HPDE6-E6E7 (cell line): ENCODE measurements around the gene SLC35F2.
A peak's percentile ranks its signal among the peaks of the same experiment; 100 is the strongest.
"Not testable (repeated sequence)": the region's sequence is repeated elsewhere in the genome, so short reads cannot be mapped to it uniquely, and the experiment has no call there.

Source experiments
- DNase-seq: peaks from one replicate; pipeline ENCODE4 v3.0.0; 2011; ENCODE audit warnings: missing footprints; ENCODE audit errors: extremely low spot score

SLC35F2 gene

GRCh38 chr11:107789767-107790166, 68.8 kb downstream of the SLC35F2 start:
- no peak for DNase-seq

DNA sequence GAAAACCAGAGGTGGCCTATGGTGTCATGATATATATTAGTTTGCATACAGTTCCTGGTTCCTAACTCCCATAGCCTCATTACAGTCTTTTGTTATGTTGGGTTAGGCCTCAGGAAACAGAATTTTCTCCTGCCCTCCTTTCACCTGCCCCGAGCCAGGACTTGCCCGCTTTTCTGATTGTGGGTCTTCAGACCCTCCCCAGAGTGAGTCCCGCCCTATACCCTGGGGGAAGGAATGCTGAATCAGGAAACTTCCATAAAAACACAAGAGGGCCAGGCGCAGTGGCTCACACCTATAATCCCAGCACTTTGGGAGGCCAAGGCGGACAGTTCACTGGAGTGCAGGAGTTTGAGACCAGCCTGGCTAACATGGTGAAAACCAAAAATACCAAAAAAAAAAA, 70.9 kb downstream of the SLC35F2 start:
- no peak for DNase-seq

- DNase-seq: no peak
Observed at GRCh38 chr11:107785401-107785800, 73.2 kb downstream of the SLC35F2 start.

DNA sequence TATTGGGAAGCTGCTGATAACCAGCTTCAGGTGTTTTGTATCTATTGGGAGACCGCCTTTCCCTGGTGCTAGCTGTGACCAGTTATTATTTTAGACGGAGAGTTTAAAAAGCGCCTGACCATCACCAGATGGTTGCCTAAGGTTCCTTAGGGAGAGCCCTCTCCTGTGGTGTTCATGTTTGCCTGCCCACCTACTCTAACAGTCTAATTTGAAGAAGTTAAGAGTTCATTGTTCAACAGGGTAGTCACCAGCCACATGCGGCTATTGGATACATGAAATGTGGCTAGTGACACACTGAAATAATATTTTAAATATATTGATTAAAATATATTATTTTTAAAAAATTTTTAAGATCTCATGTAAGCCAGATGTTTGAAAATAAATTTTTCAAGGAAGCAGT, 75.5 kb downstream of the SLC35F2 start:
- no peak for DNase-seq

DNA sequence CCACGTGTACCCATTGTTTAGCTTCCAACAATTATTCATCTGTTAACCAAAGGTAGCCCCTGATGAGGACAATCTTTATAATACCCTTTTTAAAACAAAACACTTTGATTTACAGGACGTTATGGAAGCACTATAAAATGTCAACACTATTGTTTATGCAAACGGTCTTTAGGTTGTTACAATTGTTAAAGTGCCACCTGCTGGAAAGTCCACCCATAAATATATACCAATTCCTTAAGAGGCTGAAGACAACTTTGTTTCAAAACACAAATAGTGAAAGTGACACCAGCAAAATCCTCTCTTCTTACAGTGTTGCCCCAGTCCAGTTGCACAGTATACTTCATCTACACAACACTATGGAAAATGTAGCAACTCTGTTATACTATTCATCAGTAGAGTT, 77.8 kb downstream of the SLC35F2 start:
- DNase-seq: no peak

- DNase-seq: no peak
Observed at GRCh38 chr11:107780136-107780535, 78.5 kb downstream of the SLC35F2 start.

- no peak for DNase-seq
Observed at GRCh38 chr11:107778839-107779517, 79.6 kb downstream of the SLC35F2 start.

GRCh38 chr11:107777110-107777509, 81.5 kb downstream of the SLC35F2 start:
- no peak for DNase-seq

GRCh38 chr11:107776062-107776461, 82.5 kb downstream of the SLC35F2 start:
- no peak for DNase-seq

GRCh38 chr11:107770551-107770951, 88.0 kb downstream of the SLC35F2 start:
- no peak for DNase-seq

- DNase-seq: no peak
Observed at GRCh38 chr11:107769189-107769588, 89.4 kb downstream of the SLC35F2 start.

- DNase-seq: not testable (repeated sequence)
Observed at GRCh38 chr11:107758719-107759355, 99.8 kb downstream of the SLC35F2 start.

DNA sequence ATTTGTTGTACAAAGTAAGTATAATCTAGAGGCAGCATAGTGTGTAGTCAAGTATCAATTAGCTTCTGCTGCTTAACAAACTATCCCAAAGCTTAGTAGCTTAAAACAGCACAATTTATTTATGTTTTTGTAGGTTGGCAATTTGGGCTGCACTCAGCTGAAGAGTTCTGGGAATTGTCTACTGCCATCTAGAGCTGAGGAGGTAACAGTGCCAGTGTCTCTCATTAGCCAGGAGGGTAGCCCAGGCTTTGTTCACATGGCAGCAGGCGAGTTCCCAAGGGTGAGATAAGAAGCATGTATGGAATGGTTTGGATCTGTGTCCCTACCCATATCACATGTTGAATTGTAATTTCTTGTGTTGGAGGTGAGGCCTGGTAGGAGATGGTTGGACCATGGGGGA, 100.9 kb downstream of the SLC35F2 start:
- no peak for DNase-seq

- no peak for DNase-seq
Observed at GRCh38 chr11:107756553-107756952, 102.0 kb downstream of the SLC35F2 start.

DNA sequence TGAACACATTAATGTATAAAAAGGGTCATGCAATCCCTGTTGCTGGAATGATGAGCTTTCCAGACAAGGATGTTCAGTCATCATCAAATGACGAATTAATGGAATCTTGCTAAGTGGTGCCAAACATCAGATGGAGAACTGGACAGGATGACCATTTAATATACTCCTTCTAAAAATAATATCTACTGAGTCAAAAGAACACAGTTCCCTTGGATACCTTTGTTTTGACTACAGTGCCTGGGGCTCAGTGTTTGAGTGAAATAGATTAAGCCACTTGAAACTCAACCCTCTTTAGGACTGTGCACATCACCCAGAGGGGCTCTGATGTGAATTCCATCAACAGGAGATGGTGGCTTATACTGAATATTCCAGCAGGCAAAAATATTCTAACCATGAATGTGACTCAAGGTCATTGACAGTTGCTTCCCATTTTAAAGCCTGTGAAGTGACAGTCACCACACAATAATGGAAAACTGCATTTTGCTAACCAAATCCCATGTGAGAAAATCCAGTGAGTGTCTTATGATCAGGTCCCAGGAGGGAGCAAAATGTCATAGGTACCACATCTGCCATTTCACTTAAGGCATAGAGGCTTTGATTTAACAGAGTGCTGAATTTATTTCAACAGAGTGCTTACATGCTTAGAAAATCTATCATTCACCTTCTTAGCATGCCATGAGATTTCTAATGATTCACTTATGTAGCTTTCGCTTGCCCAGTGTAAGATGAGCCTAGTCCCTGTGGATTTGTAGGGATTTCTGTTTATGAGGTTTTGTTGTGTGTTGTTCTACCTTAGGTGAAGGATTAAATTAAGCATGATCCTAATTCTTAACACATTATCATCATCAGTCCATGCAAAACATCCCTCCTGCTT, 105.4 kb downstream of the SLC35F2 start:
- no peak for DNase-seq

DNA sequence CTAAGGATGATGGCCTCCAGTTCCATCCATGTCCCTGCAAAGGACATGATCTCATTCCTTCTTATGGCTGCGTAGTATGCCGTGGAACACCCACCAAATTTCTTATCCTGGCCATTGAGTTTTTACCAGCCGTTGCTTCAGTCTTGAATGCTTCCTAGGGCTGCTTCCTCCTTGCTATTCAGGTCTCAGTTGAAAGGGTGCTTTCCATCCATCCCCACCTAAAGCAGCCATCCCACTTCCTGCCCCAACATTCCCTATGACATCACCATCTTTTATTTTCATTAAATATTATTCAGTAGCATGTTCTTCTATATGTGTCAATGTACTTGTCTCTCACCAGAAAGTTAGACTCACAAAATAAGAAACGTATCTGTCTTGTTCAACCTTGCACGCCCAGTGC, 106.1 kb downstream of the SLC35F2 start:
- no peak for DNase-seq

DNA sequence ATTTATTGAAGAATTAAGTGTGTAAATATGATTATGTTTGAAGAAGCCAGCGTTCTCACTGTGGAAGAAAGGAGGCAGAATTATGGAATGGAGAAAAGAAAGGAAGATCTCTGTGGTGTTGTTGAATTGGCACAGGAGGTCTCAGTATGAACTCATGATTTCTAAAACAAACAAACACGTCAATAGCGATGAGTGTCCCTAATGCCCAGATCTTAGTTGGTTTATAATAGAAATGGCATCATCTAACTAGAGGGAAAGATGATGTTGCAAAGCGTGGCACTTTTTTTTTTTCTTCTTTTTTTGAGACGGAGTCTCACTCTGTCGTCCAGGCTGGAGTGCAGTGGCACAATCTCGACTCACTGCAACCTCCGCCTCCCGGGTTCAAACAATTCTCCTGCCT, 107.5 kb downstream of the SLC35F2 start:
- DNase-seq: no peak

DNA sequence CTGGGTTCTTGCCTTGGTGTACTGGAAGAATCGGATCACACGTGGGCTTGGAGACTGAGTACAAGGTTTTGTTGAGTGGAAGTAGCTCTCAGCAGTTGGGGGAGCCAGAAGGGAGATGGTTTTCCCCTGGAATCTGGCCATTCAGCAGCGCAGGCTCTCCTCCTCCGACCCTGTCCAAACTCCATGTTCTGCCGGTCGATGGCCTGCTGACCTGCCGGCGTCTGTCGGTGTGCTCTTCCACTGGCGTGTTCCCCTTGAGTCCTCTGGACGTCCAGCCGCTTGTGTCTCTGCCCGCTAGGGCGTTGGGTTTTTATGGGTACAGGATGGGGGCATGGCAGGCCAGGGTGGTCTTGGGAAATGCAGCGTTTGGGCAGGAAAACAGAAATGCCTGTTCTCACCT, 108.3 kb downstream of the SLC35F2 start:
- DNase-seq: no peak

DNA sequence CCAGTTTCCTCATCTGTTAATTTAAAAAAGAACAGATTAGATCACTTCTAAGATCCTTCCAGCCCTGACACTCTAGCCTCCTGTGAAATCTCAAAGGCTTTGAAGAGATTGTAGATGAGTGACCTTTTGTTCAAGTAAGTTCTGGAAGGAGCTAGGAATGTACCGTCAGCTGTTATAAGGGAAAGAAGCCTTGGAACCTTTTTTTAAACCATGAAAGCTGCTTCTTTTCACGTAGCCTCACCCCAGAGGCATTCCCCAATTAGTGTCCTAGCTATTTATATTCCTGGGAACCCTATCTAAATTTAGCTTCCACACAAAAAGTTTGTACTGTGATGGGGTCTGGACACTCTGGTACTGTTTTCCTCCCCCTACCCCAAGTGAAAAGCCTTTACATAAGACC, 111.0 kb downstream of the SLC35F2 start:
- DNase-seq: no peak

DNA sequence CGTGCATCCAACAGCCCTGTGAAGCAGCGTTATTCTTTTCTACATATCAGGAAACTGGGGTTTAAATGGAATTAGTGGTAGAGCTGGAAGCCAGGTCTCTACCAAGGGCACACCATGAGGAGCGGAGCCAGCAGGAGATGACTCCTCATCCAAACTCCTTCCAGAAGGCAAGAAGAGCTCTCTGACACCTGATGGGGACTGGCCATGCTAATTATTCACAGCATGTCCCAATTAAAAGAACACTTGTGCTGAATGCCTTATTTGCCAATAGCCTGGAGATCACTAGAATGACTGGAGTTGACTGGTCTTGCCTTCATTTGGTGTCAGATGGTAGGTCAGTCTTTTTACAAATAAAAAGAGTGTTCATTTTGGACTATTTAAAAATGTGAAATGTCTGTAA, 113.9 kb downstream of the SLC35F2 start:
- no peak for DNase-seq

GRCh38 chr11:107743191-107743590, 115.4 kb downstream of the SLC35F2 start:
- DNase-seq: no peak

DNA sequence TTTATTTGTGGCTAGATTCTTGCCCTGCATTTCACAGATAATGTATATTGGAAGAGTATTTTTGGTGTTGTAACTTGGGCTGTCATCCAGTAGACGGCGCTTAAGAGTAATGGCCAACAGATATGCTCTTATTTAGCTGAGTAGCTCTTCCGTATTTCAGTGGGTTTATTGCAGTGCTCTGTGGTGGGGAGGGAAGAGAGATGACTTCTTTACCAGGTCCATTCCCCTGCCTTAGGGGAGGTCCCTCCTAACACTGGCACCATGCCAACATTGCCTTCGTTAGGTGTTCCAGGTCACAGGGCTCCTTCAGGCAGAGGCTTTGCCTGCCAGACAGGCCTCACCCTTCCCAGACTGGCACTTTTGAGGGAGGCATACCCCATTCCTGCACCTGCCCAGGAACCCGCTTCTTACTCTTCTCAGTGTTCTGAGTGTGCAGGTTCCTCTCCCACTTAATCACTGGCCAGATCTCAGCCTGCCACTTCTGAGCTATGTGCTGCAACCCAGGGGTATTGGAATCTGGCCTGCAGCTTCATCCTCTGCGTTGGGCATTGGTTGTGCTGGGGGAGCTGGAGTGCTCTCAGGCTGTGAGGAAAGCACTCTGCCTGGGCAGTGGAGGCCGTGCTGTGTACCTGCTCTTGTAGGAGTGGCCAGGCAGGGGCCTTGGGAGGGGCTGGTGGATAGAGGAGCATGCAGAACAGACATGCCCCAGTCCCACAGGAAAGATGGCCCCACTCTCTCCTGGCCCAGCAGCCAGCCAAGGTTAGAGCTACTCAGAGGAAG, 117.4 kb downstream of the SLC35F2 start:
- DNase-seq: peak; percentile 16
